ENCODE measurements around the gene KIAA1217. TPM values are rescaled to one million over a fixed set of nuclear protein-coding genes. Genes with fewer than 3 reads are reported as not detected.

KIAA1217 gene
- total RNA-seq, 1 donor from 2014 or later, result 2.0 TPM

- no peaks in the 10 kb centered on the region for H3K4me1 Mint-ChIP-seq
- no peak overlapping the region for H3K4me3 Mint-ChIP-seq
- H3K36me3 Mint-ChIP-seq (ENCODE audit: low read depth), result no peaks in the 10 kb centered on the region
- peaks cover 3% of the 10 kb centered on the region for H3K9me3 Mint-ChIP-seq
- no peak overlapping the region for H3K27ac Mint-ChIP-seq
- DNase-seq, result no peak
- intact Hi-C loops (cut with micrococcal nuclease), result no loop called here
- peaks cover 8% of the 10 kb centered on the region for H3K27me3 Mint-ChIP-seq
These were observed 216.2 kb downstream of the KIAA1217 start for GRCh38 chr10:24425151-24425550.

GRCh38 chr10:24427678-24428409 lies 218.9 kb downstream of the KIAA1217 start:
- Mint-ChIP-seq H3K4me1 (no peaks in the 10 kb centered on the region), H3K27me3 (peaks cover 6% of the 10 kb centered on the region), H3K9me3 (no peaks in the 10 kb centered on the region), H3K27ac (no peak overlapping the region), H3K36me3 (ENCODE audit: low read depth) (no peaks in the 10 kb centered on the region), H3K4me3 (no peak overlapping the region)
- no peak for DNase-seq
- intact Hi-C loops (cut with micrococcal nuclease), result no loop called here

- H3K27me3 Mint-ChIP-seq, result peaks cover 6% of the 10 kb centered on the region
- DNase-seq, result no peak
- intact Hi-C loops (cut with micrococcal nuclease), result no loop called here
- H3K36me3 Mint-ChIP-seq (ENCODE audit: low read depth), result no peaks in the 10 kb centered on the region
- no peak overlapping the region for H3K27ac Mint-ChIP-seq
- H3K4me1 Mint-ChIP-seq, result no peaks in the 10 kb centered on the region
- no peak overlapping the region for H3K4me3 Mint-ChIP-seq
- peaks cover 2% of the 10 kb centered on the region for H3K9me3 Mint-ChIP-seq
These were observed 219.5 kb downstream of the KIAA1217 start for GRCh38 chr10:24428410-24428782.

- no peak overlapping the region for H3K4me3 Mint-ChIP-seq
- intact Hi-C loops (cut with micrococcal nuclease), result no loop called here
- H3K9me3 Mint-ChIP-seq, result peaks cover 4% of the 10 kb centered on the region
- no peaks in the 10 kb centered on the region for H3K4me1 Mint-ChIP-seq
- peaks cover 8% of the 10 kb centered on the region for H3K27me3 Mint-ChIP-seq
- no peaks in the 10 kb centered on the region for H3K36me3 Mint-ChIP-seq (ENCODE audit: low read depth)
- H3K27ac Mint-ChIP-seq, result no peak overlapping the region
- DNase-seq, result no peak
These were observed 221.7 kb downstream of the KIAA1217 start for GRCh38 chr10:24430591-24430990.

GRCh38 chr10:24432478-24433416 lies 223.8 kb downstream of the KIAA1217 start:
- no peaks in the 10 kb centered on the region for H3K36me3 Mint-ChIP-seq (ENCODE audit: low read depth)
- no peaks in the 10 kb centered on the region for H3K4me1 Mint-ChIP-seq
- no peak overlapping the region for H3K27ac Mint-ChIP-seq
- no peak overlapping the region for H3K4me3 Mint-ChIP-seq
- peaks cover 7% of the 10 kb centered on the region for H3K27me3 Mint-ChIP-seq
- H3K9me3 Mint-ChIP-seq, result peaks cover 4% of the 10 kb centered on the region
- intact Hi-C loops (cut with micrococcal nuclease), result no loop called here
- DNase-seq, result no peak

GRCh38 chr10:24433705-24434104 lies 224.8 kb downstream of the KIAA1217 start:
- intact Hi-C loops (cut with micrococcal nuclease), result no loop called here
- DNase-seq, result no peak

GRCh38 chr10:24434961-24435360 lies 226.0 kb downstream of the KIAA1217 start:
- H3K27me3 Mint-ChIP-seq, result peaks cover 19% of the 10 kb centered on the region
- intact Hi-C loops (cut with micrococcal nuclease), result no loop called here
- no peak overlapping the region for H3K27ac Mint-ChIP-seq
- no peaks in the 10 kb centered on the region for H3K36me3 Mint-ChIP-seq (ENCODE audit: low read depth)
- no peaks in the 10 kb centered on the region for H3K4me1 Mint-ChIP-seq
- H3K4me3 Mint-ChIP-seq, result no peak overlapping the region
- H3K9me3 Mint-ChIP-seq, result peaks cover 4% of the 10 kb centered on the region
- no peak for DNase-seq

More at GRCh38 chr10:24433705-24434104, 224.8 kb downstream of the KIAA1217 start:
- Mint-ChIP-seq H3K27me3 (peaks cover 13% of the 10 kb centered on the region), H3K36me3 (ENCODE audit: low read depth) (no peaks in the 10 kb centered on the region), H3K9me3 (peaks cover 4% of the 10 kb centered on the region), H3K4me1 (no peaks in the 10 kb centered on the region), H3K4me3 (no peak overlapping the region), H3K27ac (no peak overlapping the region)

- Mint-ChIP-seq H3K4me3 (no peak overlapping the region), H3K27me3 (peaks cover 22% of the 10 kb centered on the region), H3K27ac (no peak overlapping the region), H3K9me3 (peaks cover 4% of the 10 kb centered on the region), H3K4me1 (no peaks in the 10 kb centered on the region), H3K36me3 (ENCODE audit: low read depth) (no peaks in the 10 kb centered on the region)
- DNase-seq, result no peak
- intact Hi-C loops (cut with micrococcal nuclease), result no loop called here
These were observed 226.4 kb downstream of the KIAA1217 start for GRCh38 chr10:24435374-24435773.

- no peaks in the 10 kb centered on the region for H3K4me1 Mint-ChIP-seq
- H3K4me3 Mint-ChIP-seq, result no peak overlapping the region
- H3K27ac Mint-ChIP-seq, result no peak overlapping the region
- intact Hi-C loops (cut with micrococcal nuclease), result no loop called here
- H3K9me3 Mint-ChIP-seq, result peaks cover 4% of the 10 kb centered on the region
- H3K27me3 Mint-ChIP-seq, result peaks cover 22% of the 10 kb centered on the region
- DNase-seq, result no peak
- H3K36me3 Mint-ChIP-seq (ENCODE audit: low read depth), result no peaks in the 10 kb centered on the region
These were observed 228.4 kb downstream of the KIAA1217 start for GRCh38 chr10:24437302-24437701.

- Mint-ChIP-seq H3K36me3 (ENCODE audit: low read depth) (no peaks in the 10 kb centered on the region), H3K4me3 (no peak overlapping the region), H3K4me1 (no peaks in the 10 kb centered on the region), H3K9me3 (no peaks in the 10 kb centered on the region), H3K27me3 (peaks cover 24% of the 10 kb centered on the region), H3K27ac (no peak overlapping the region)
- intact Hi-C loops (cut with micrococcal nuclease), result no loop called here
- no peak for DNase-seq
These were observed 229.9 kb downstream of the KIAA1217 start for GRCh38 chr10:24438800-24439199.

- Mint-ChIP-seq H3K27me3 (peaks cover 22% of the 10 kb centered on the region), H3K4me3 (no peak overlapping the region)
- intact Hi-C loops (cut with micrococcal nuclease), result no loop called here
These were observed 231.0 kb downstream of the KIAA1217 start for GRCh38 chr10:24439935-24440334.

GRCh38 chr10:24440817-24441797 lies 232.2 kb downstream of the KIAA1217 start:
- Mint-ChIP-seq H3K27ac (no peak overlapping the region), H3K4me1 (peaks cover 3% of the 10 kb centered on the region)

More at GRCh38 chr10:24439935-24440334, 231.0 kb downstream of the KIAA1217 start:
- peaks cover 3% of the 10 kb centered on the region for H3K4me1 Mint-ChIP-seq
- no peak for DNase-seq
- no peak overlapping the region for H3K27ac Mint-ChIP-seq
- H3K36me3 Mint-ChIP-seq (ENCODE audit: low read depth), result no peaks in the 10 kb centered on the region
- H3K9me3 Mint-ChIP-seq, result no peaks in the 10 kb centered on the region

GRCh38 chr10:24442234-24442633 lies 233.3 kb downstream of the KIAA1217 start:
- no peak overlapping the region for H3K4me3 Mint-ChIP-seq
- peaks cover 3% of the 10 kb centered on the region for H3K4me1 Mint-ChIP-seq
- H3K36me3 Mint-ChIP-seq (ENCODE audit: low read depth), result no peaks in the 10 kb centered on the region
- H3K27me3 Mint-ChIP-seq, result peaks cover 20% of the 10 kb centered on the region
- no peaks in the 10 kb centered on the region for H3K9me3 Mint-ChIP-seq
- no peak overlapping the region for H3K27ac Mint-ChIP-seq
- intact Hi-C loops (cut with micrococcal nuclease), result no loop called here
- DNase-seq, result no peak

More at GRCh38 chr10:24440817-24441797, 232.2 kb downstream of the KIAA1217 start:
- Mint-ChIP-seq H3K27me3 (peaks cover 22% of the 10 kb centered on the region), H3K4me3 (no peak overlapping the region), H3K9me3 (no peaks in the 10 kb centered on the region), H3K36me3 (ENCODE audit: low read depth) (no peaks in the 10 kb centered on the region)
- no peak for DNase-seq
- intact Hi-C loops (cut with micrococcal nuclease), result no loop called here
